ENCODE results near the gene LMTK2. TPM values are rescaled to one million over a fixed set of nuclear protein-coding genes. Genes with fewer than 3 reads are reported as not detected.

LMTK2 gene
- total RNA-seq, 1 donor from 2014 or later = 15.1 TPM

DNA sequence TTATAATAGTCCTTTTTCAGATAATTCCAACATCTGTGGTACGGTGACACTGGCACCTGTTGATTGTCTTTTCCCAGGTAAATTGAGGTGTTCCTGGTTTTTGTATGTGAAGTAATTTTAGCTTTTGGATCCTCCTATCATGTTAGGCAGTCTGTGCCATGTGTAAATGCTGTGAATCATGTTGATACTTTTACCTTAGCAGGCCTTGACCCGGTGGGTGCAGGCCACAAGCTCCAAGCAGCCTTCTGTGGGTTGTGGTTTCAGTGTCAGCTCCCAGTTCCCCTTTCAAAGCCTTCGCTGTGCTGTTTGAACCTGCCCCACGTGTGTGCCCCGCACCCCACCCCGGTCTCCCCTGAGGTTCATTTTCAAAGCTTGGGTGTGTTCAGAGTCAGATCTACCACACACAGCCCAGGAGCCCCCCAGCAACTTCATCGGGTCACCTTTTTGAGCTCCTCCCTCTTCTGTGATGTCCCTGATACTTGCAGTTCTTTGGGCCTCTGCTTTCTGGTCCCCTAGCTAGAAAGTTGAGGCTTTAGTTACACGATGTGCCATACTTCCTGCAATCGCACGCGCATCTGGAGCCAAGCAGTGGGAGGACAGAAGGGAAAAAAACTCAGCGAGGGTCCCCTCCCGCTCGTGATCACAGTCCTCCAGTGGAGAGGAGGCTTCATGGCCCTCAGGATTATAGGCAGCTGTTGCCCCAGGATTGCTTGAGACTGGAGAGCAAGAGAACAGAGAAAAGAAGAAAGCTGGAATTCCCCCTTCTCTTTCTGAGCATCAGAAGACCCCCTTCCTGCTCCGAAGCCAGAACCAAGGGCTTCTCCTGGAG lies 95.9 kb downstream of the LMTK2 start:
- H3K27me3 Mint-ChIP-seq = no peaks in the 10 kb centered on the region
- peak overlapping the region; percentile 83 for H3K27ac Mint-ChIP-seq
- intact Hi-C loops (cut with micrococcal nuclease) = loop anchor here (1.0 to 5.0 kb wide), 3 partner anchors 50 to 78 kb away; partner anchors contain the start of genes BRI3 and TECPR1
- H3K4me1 Mint-ChIP-seq = peaks cover 37% of the 10 kb centered on the region
- peaks cover 5% of the 10 kb centered on the region for H3K9me3 Mint-ChIP-seq
- peak overlapping the region; percentile 77 for H3K4me3 Mint-ChIP-seq
- peaks cover 37% of the 10 kb centered on the region for H3K36me3 Mint-ChIP-seq (ENCODE audit: low read depth)
- DNase-seq = peak; percentile 91

DNA sequence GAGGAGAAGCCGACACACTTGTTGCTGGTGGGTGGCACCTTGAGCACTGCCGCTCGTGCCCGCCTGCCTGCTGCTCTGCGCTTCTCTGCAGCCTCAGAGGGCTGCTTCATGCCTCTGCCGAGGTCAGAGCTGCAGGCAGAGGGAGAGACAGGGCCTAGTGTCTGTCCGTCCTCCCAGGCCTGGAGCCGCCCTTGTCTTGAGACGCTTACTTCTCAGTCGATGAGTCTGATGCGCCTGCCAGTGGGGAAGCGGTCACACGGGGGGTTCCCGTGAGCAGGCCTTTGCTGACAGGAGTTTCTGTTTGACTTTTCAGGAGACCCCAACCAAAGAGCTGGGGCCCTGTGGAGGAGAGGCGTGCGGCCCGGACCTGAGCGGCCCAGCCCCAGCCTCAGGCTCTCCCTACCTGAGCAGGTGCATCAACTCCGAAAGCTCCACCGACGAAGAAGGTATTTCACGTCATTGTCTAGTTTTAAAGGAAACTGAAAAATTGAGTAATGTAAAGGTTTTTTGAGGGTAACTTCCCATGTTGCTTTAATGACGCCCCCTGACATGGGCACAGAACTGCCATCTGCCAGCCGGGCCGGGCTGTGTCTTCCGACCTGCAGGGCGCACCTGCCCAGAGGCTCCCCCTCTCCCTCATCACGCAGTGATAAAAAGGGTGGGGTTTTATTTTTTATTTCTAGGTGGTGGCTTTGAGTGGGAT lies 96.8 kb downstream of the LMTK2 start:
- Mint-ChIP-seq H3K9me3 (peaks cover 5% of the 10 kb centered on the region), H3K27me3 (no peaks in the 10 kb centered on the region), H3K36me3 (ENCODE audit: low read depth) (peaks cover 37% of the 10 kb centered on the region), H3K27ac (peak overlapping the region; percentile 11), H3K4me3 (no peak overlapping the region), H3K4me1 (peaks cover 37% of the 10 kb centered on the region)
- intact Hi-C loops (cut with micrococcal nuclease) = loop anchor here (2.0 to 5.0 kb wide), 2 partner anchors 49 to 77 kb away; partner anchors contain the start of genes BRI3 and TECPR1
- DNase-seq = no peak

DNA sequence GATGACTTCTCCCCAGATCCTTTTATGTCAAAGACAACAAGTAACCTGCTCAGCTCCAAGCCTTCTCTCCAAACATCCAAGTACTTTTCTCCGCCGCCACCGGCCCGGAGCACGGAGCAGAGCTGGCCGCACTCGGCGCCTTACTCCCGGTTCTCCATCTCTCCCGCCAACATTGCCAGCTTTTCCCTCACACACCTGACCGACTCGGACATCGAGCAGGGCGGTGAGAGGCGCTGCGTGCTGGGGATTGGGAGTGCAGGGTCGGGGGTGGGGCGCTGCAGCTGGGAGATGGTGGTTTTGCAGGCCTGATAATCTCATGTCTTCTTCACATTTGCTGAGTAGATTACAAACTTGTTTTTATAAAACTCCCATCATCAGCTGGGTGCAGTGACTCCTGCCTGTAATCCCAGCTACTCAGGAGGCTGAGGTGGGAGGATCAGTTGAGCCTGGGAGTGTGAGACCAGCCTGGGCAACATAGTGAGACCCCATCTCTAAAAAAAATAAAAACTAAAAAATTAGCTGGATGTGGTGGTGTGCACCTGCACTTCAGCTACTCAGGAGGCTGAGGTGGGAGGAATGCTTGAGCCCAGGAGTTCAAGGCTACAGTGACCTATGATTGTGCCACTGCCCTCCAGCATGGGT lies 97.4 kb downstream of the LMTK2 start:
- no peak for DNase-seq
- peak overlapping the region; percentile 11 for H3K27ac Mint-ChIP-seq
- peaks cover 2% of the 10 kb centered on the region for H3K9me3 Mint-ChIP-seq
- H3K27me3 Mint-ChIP-seq = no peaks in the 10 kb centered on the region
- intact Hi-C loops (cut with micrococcal nuclease) = loop anchor here (2.0 to 5.0 kb wide), 2 partner anchors 48 to 77 kb away; partner anchors contain the start of genes BRI3 and TECPR1
- H3K36me3 Mint-ChIP-seq (ENCODE audit: low read depth) = peaks cover 35% of the 10 kb centered on the region
- H3K4me1 Mint-ChIP-seq = peaks cover 36% of the 10 kb centered on the region
- H3K4me3 Mint-ChIP-seq = no peak overlapping the region

DNA sequence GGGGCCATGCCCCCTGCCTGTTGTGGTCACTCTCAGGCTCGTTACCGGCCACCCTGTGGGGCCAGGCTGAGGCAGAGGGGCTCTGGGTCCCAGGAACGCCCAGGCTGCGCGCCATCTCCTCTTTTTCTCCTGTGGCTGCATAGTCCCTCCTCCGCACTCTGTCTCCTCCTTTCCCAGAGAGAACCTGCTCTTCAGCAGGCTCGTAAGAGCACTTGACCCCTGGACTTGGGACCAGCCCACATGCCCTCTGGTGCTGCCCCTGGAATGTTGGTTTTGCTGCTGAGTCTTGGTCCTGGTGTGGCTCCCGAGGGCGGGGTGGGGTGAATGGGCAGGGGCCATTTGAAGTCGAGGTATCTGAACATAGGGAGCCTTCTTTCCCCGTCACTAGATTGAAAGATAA lies 98.0 kb downstream of the LMTK2 start:
- no peak overlapping the region for H3K4me3 Mint-ChIP-seq
- H3K27me3 Mint-ChIP-seq = no peaks in the 10 kb centered on the region
- intact Hi-C loops (cut with micrococcal nuclease) = loop anchor here (5.0 kb wide), 1 partner anchor 48 kb away; the partner anchor contains the start of gene TECPR1
- no peak overlapping the region for H3K27ac Mint-ChIP-seq
- no peak for DNase-seq
- peaks cover 32% of the 10 kb centered on the region for H3K36me3 Mint-ChIP-seq (ENCODE audit: low read depth)
- peaks cover 34% of the 10 kb centered on the region for H3K4me1 Mint-ChIP-seq
- no peaks in the 10 kb centered on the region for H3K9me3 Mint-ChIP-seq

DNA sequence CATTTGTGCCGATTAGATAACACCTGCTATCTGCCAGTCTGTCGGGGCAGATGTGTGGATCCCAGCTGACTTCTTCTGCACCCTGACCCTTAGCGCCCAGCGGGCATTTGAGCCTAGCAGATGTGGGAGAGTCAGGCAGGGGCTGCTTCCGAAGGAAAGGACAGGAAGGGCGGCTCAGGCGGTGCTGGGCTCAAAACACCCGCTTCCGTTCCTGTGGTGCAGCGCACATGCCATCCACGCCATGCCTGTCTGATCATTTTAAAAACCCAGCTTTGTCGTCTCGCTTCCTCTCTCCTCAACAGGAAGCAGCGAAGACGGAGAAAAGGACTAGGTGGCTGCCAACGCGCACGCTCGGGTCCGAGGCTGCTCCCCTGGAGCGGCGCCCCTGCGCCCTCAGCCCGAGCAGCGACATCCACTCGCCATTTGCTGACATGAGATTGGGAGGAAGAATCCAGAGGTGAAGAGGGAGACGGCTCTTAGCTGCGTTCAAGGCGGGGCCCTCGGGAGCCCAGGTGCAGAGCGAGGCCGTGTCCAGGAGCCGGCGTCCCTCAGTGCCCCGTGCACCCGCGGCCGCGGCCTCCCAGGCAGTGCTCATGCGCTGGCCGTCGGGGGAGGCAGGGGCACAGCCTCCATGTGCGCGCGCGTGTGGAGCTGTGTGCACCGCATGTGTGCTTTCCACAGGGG lies 98.6 kb downstream of the LMTK2 start:
- H3K4me1 Mint-ChIP-seq = peaks cover 30% of the 10 kb centered on the region
- H3K27ac Mint-ChIP-seq = no peak overlapping the region
- H3K4me3 Mint-ChIP-seq = no peak overlapping the region
- peaks cover 29% of the 10 kb centered on the region for H3K36me3 Mint-ChIP-seq (ENCODE audit: low read depth)
- no peaks in the 10 kb centered on the region for H3K27me3 Mint-ChIP-seq
- H3K9me3 Mint-ChIP-seq = no peaks in the 10 kb centered on the region
- intact Hi-C loops (cut with micrococcal nuclease) = no loop called here
- no peak for DNase-seq

DNA sequence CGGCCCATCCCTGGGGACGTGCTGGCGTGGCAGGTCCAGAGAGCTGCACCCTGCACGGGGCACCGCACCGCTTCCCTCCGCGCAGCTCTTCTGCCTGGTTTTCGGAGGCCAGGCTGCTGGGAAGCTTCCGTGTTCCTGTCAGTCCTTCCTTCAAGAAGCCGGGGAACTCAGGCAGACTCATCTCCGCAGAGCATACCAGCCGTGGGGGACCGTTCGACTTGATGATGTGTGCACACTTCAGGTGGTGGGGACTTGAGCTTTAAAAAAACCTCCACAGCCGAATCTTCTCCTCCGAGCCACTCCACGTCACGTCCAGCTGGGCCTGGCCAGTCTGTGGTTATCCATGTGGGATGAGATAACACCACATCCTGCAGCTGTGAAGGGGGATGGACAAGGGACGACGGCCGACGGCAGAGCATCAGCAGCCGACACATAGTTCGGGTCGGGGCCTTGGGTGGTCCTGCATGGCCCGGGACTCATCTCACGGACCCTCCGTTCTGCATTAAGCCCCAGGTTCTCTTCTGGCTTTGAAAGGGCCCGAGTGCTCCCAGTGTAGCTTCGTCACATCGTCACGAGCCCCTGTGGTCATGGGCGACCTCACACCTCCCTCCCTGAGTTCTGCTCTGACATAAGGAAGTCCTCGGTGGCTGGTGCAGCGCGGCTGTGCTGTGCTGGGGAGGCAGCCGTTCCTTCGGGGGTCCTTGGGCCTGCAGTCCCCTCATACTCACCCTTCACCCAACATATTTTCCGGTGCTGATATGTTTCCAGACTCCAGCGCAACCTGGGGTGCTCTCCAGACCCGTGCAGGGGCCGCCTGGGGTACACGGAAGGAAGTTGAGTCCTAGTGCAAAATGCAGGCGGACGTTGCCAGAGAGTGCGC lies 100.0 kb downstream of the LMTK2 start:
- Mint-ChIP-seq H3K27ac (no peak overlapping the region), H3K27me3 (no peaks in the 10 kb centered on the region), H3K9me3 (no peaks in the 10 kb centered on the region), H3K4me3 (no peak overlapping the region), H3K36me3 (ENCODE audit: low read depth) (peaks cover 27% of the 10 kb centered on the region), H3K4me1 (peaks cover 17% of the 10 kb centered on the region)
- intact Hi-C loops (cut with micrococcal nuclease) = no loop called here
- DNase-seq = no peak

DNA sequence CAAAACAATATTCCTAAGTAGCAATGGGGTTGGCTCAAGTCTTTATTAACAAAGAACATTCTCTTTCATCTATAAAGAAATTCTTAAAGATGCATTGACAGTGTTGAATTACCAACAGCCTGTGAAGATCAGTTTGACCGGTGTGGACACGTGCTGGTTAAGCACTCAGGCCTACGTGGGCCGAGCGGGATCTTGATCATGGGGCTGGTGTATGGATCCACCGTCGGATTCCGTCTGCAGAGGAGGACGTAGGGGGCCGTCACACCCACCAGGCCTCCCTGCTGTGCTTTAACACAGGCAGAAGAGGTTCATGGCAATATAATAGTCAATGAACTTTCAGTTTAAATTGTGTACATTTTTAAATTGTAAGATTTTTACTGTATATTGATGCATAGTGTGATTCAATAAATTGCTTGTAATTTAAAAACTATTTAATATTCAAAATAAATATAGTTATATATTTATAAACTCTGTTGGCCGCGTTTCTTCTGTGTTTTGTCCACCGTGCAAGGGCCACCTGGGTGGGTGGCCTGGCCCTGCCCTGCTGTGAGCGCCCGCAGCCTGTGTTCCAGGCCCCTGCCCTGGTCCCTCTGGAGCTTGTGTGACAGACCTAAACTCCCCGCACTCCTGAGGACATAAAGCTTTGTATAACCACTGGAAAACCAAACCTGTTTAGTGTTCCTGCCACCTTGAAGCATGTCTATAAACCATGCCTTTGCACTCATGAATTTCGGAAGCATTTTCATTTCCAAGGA lies 102.7 kb downstream of the LMTK2 start:
- Mint-ChIP-seq H3K4me3 (peak overlapping the region; percentile 45), H3K27me3 (no peaks in the 10 kb centered on the region), H3K27ac (no peak overlapping the region), H3K9me3 (no peaks in the 10 kb centered on the region), H3K4me1 (peaks cover 2% of the 10 kb centered on the region), H3K36me3 (ENCODE audit: low read depth) (peaks cover 15% of the 10 kb centered on the region)
- no peak for DNase-seq
- intact Hi-C loops (cut with micrococcal nuclease) = no loop called here

DNA sequence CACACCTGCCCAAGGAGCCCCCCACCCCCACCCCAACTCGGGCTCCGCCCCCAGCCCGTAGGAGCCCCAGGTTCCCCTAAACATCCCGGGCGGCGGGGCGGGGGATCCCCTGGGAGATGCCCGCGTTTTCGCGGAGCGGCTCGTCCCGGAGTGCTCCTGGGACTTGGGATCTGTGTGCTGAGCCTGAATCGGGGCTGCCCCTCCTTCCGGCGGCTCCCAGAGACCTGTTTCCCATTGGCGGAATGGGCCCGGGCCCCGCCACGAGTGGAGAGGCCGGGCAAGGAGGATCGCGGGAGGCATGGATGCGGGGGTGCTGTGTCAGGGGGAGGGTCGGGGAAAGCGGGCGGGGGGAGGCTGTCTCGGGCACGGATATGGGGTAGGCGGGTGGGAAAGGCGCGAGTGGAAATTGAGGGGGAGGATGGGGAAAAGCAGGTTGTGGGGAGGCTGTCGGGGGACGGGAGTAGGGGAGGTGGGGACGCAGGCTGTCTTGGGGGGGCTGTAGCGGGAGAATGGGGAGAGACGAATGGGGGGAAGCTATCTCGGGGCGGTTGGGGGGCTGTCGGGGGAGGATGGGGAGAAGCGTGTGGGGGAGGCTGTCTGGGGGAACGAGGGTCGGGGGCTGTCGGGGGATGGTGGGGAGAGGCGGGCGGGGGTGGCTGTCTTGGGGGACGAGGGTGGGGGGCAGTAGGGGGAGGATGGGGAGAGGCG lies 104.0 kb downstream of the LMTK2 start:
- DNase-seq = no peak
- H3K27me3 Mint-ChIP-seq = no peaks in the 10 kb centered on the region
- intact Hi-C loops (cut with micrococcal nuclease) = no loop called here
- no peaks in the 10 kb centered on the region for H3K9me3 Mint-ChIP-seq
- H3K36me3 Mint-ChIP-seq (ENCODE audit: low read depth) = peaks cover 8% of the 10 kb centered on the region
- peaks cover 2% of the 10 kb centered on the region for H3K4me1 Mint-ChIP-seq
- peak overlapping the region; percentile 45 for H3K4me3 Mint-ChIP-seq
- no peak overlapping the region for H3K27ac Mint-ChIP-seq

DNA sequence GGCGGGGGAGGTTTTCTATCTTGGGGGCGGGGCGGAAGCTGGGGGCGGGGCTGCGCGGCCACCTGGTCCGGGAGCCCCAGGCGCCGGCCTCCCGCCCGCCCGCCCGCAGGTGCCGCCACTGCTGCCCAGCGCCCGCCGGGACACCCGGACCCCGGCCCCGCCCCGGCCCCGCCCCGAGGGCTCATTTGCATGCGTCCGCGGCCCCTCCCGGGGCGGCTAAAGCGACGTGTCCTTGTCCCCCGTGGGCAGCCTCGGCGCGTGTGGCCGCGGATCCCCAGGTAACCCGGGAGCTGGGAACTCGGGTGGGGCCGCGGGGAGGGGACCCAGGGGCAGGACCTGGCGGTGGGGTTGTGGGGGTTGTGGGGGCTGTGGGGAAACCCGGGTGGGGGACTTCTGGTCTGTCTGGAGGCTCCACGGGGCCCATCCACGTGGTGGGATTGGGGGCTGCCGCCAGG lies 104.6 kb downstream of the LMTK2 start, which contains the start of gene BHLHA15:
BHLHA15 (plus strand) TSS at position 219 of the 455 bp plus-strand sequence. CDS start 871 bp downstream, outside the sequence.
- H3K4me1 Mint-ChIP-seq = no peaks in the 10 kb centered on the region
- peak within 1 kb of the TSS; percentile 62 for H3K4me3 Mint-ChIP-seq
- H3K27ac Mint-ChIP-seq = no peak within 1 kb of the TSS
- H3K9me3 Mint-ChIP-seq = no peaks in the 10 kb centered on the region
- H3K27me3 Mint-ChIP-seq = no peaks in the 10 kb centered on the region
- peaks cover 4% of the 10 kb centered on the region for H3K36me3 Mint-ChIP-seq (ENCODE audit: low read depth)
- intact Hi-C loops (cut with micrococcal nuclease) = no loop called here
- DNase-seq = peak; percentile 78

DNA sequence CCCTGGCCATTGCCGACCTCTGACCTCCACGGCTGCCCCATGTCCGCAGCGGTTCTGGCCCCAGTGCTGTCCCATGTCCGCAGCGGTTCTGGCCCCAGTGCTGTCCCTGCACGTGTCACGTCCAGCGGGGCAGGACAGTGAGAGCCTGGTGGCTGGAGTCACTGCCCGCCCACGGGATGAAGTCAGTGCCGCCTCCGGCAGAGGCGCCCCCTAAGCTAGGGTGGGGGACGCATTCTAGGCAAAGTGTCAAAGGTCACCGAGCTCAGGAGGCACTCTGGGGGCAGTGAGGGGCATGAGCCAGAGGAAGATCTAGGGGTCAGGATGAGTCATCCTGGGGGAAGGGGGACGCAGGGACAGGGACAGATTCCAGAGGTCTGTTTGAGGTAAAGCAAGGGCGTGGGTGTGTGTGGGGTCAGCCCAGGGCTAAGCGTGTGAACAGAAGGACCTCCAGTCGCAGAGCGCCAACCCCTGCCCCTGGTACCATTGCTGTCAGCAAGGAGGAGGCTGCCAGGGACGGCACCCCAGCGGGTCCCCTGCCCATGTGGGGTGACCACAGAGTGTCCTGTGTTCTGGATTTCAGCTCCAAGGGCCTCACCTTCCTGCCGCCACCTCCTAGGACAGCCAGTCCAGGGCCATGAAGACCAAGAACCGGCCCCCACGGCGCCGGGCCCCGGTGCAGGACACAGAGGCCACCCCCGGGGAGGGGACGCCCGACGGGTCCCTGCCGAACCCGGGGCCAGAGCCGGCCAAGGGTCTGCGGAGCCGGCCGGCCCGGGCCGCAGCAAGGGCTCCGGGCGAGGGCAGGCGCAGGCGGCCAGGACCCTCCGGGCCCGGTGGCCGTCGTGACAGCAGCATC lies 105.2 kb downstream of the LMTK2 start:
- intact Hi-C loops (cut with micrococcal nuclease) = no loop called here
- no peak for DNase-seq
- H3K27me3 Mint-ChIP-seq = no peaks in the 10 kb centered on the region
- H3K4me1 Mint-ChIP-seq = no peaks in the 10 kb centered on the region
- H3K27ac Mint-ChIP-seq = no peak overlapping the region
- peak overlapping the region; percentile 62 for H3K4me3 Mint-ChIP-seq
- H3K36me3 Mint-ChIP-seq (ENCODE audit: low read depth) = peaks cover 3% of the 10 kb centered on the region
- no peaks in the 10 kb centered on the region for H3K9me3 Mint-ChIP-seq

DNA sequence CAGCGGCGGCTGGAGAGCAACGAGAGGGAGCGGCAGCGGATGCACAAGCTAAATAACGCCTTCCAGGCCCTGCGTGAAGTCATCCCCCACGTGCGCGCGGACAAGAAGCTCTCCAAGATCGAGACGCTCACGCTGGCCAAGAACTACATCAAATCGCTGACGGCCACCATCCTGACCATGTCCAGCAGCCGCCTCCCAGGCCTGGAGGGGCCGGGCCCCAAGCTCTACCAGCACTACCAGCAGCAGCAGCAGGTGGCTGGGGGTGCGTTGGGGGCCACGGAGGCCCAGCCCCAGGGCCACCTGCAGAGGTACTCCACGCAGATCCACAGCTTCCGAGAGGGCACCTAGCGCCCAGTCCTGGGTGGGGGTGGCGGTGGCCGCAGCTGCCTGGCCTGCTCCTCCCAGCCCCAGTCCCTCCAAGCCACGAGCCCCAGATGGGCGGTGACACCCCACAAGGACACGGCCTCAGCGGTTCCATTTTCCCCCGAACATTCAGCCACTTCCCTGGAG lies 105.9 kb downstream of the LMTK2 start:
- Mint-ChIP-seq H3K4me1 (no peaks in the 10 kb centered on the region), H3K36me3 (ENCODE audit: low read depth) (peaks cover under 1% of the 10 kb centered on the region), H3K4me3 (no peak overlapping the region), H3K27me3 (no peaks in the 10 kb centered on the region), H3K27ac (no peak overlapping the region), H3K9me3 (no peaks in the 10 kb centered on the region)
- intact Hi-C loops (cut with micrococcal nuclease) = no loop called here
- no peak for DNase-seq

Data from activated CD4-positive, alpha-beta T cell treated with anti-CD3 and anti-CD28 coated beads, Interleukin-2, amount 10 ng/mL, durations not matched to agents 24 days and 14 days (primary cell).